Aorta (tissue), 5 donors: ENCODE results near the gene RXRA. TPM values are rescaled to one million over a fixed set of nuclear protein-coding genes. Genes with fewer than 3 reads are reported as not detected.
A peak's percentile ranks its signal among the peaks of the same experiment; 100 is the strongest.

Experiments
- ATAC-seq: fragments of 200-7000 bp; cut with Tn5 transposase; one replicate; pipeline ENCODE4 v1.9.1; 2022; ENCODE audit warnings: moderate library complexity; ENCODE audit not compliant: low FRiP score
- DNase-seq, 2 donors: peaks; one replicate each; pipeline ENCODE4 v3.0.0-alpha.2; 2020
- H3K27ac ChIP-seq, 2 donors: one replicate each; pipeline ENCODE4 v1.5.1; 2013; ENCODE audit warnings: low read length in 2 of 2, mild to moderate bottlenecking in 2 of 2, moderate library complexity in 2 of 2, control low read depth in 1 of 2, inconsistent platforms in 1 of 2, low read depth in 1 of 2
- H3K27me3 ChIP-seq, 2 donors: one replicate each; pipeline ENCODE4 v1.6.1; 2013; ENCODE audit warnings: control low read depth in 1 of 2, low read length in 1 of 2, mild to moderate bottlenecking in 1 of 2, moderate library complexity in 1 of 2; ENCODE audit not compliant: insufficient read depth in 2 of 2, control insufficient read depth in 1 of 2
- H3K36me3 ChIP-seq, 2 donors: one replicate each; pipeline ENCODE4 v1.6.1; 2013; ENCODE audit warnings: control low read depth in 1 of 2, low read length in 1 of 2, mild to moderate bottlenecking in 1 of 2; ENCODE audit not compliant: insufficient read depth in 2 of 2, control insufficient read depth in 1 of 2
- H3K4me1 ChIP-seq, 2 donors: one replicate each; pipeline ENCODE4 v1.6.1; 2013; ENCODE audit warnings: low read length in 2 of 2, control low read depth in 1 of 2, mild to moderate bottlenecking in 1 of 2, moderate library complexity in 1 of 2; ENCODE audit not compliant: insufficient read depth in 2 of 2, control insufficient read depth in 1 of 2
- H3K4me3 ChIP-seq, 2 donors: one replicate each; pipeline ENCODE4 v1.5.1; 2013; ENCODE audit warnings: low read length in 2 of 2, control low read depth in 1 of 2, mild to moderate bottlenecking in 1 of 2
- H3K9me3 ChIP-seq: one replicate; pipeline ENCODE4 v1.6.1; 2013; ENCODE audit warnings: mild to moderate bottlenecking, low read length; ENCODE audit not compliant: control insufficient read depth
- WGBS, 2 donors: extraction: QIAGEN DNeasy Blood & Tissue Kit; methylation state at CpG; one replicate each; pipeline ENCODE4 v1.1.7; 2013; 5-methylcytosine and 5-hydroxymethylcytosine counted together
- intact Hi-C, 2 donors: fragments of 100-400 bp; cut with DNase I; formaldehyde crosslinking; loops; one replicate each; pipeline versions ENCODE4 v1.14.2 to v1.15.0; 2022
- polyA plus RNA-seq, 2 donors: library from polyadenylated mRNA; stranded (reverse); fragments of 200-250 nt; gene quantifications; one replicate each; pipeline ENCODE4 v1.2.3, GENCODE V29; 2013
- total RNA-seq, 2 donors: library from RNA; stranded (reverse); fragmentation: NEBNext Ultra II Directional; extraction: Animal tissue kit (Norgen Biotek cat#: 25700); gene quantifications; one replicate each; pipeline ENCODE4 v1.2.1, GENCODE V29; 2021
- donor health status: healthy with polysubstance abuse.
- donor health status: Bipolar disorder and iron deficiency.
- donor health status: DM: no; HTN: no; CAD: no.
- donor health status: DM: no; HTN: no; CAD: no.
- donor health status: DM: yes; HTN: yes; CAD: no.

Gene RXRA
- total and polyA plus RNA-seq, 4 donors: 17.7 to 67.8 (median 32.7) TPM

GRCh38 chr9:134453776-134454475 lies 127.7 kb downstream of the RXRA start:
- intact Hi-C loops: loop anchor here (5.0 kb wide), 2 partner anchors 188 to 233 kb away; partner anchors contain the start of gene COL5A1 (in 1 of the 2)
- Histone ChIP-seq H3K27me3 (no peaks in the 10 kb centered on the region), H3K9me3 (no peaks in the 10 kb centered on the region), H3K4me3 (no peak overlapping the region), H3K36me3 (no peaks in the 10 kb centered on the region), H3K4me1 (peaks cover 0 to 4% of the 10 kb centered on the region in 2 donors), H3K27ac (no peak overlapping the region)
- WGBS, 2 donors: 92 to 94% methylated on average over 23 of the region's 23 CpGs
- DNase-seq (no peak), ATAC-seq (no peak)

GRCh38 chr9:134454476-134454857 lies 128.2 kb downstream of the RXRA start:
- no peak overlapping the region for H3K27ac ChIP-seq
- intact Hi-C loops: loop anchor here (5.0 kb wide), 2 partner anchors 188 to 233 kb away; partner anchors contain the start of gene COL5A1 (in 1 of the 2)
- 88 to 99% methylated on average over 5 of the region's 5 CpGs for WGBS, 2 donors
- no peaks in the 10 kb centered on the region for H3K36me3 ChIP-seq
- H3K27me3 ChIP-seq: no peaks in the 10 kb centered on the region
- no peaks in the 10 kb centered on the region for H3K9me3 ChIP-seq
- no peak for ATAC-seq
- H3K4me3 ChIP-seq: no peak overlapping the region
- DNase-seq: no peak
- peaks cover 0 to 4% of the 10 kb centered on the region in 2 donors for H3K4me1 ChIP-seq

GRCh38 chr9:134455021-134455471 lies 128.8 kb downstream of the RXRA start:
- Histone ChIP-seq H3K36me3 (no peaks in the 10 kb centered on the region), H3K9me3 (no peaks in the 10 kb centered on the region), H3K27me3 (no peaks in the 10 kb centered on the region), H3K27ac (no peak overlapping the region), H3K4me1 (peaks cover 0 to 4% of the 10 kb centered on the region in 2 donors), H3K4me3 (no peak overlapping the region)
- 93 to 94% methylated on average over 13 of the region's 13 CpGs for WGBS, 2 donors
- intact Hi-C loops: loop anchor here in 1 of 2 donors (5.0 kb wide), 1 partner anchor 92 kb away; no protein-coding TSS in a partner anchor
- no peak for DNase-seq
- no peak for ATAC-seq

- peak in 1 of 2 donors; percentile 47 for DNase-seq
- H3K27me3 ChIP-seq: no peaks in the 10 kb centered on the region
- intact Hi-C loops: loop anchor here in 1 of 2 donors (5.0 kb wide), 1 partner anchor 92 kb away; no protein-coding TSS in a partner anchor
- no peak for ATAC-seq
- H3K27ac ChIP-seq: peak overlapping the region; percentile 64 to 88
- H3K9me3 ChIP-seq: no peaks in the 10 kb centered on the region
- H3K4me3 ChIP-seq: no peak overlapping the region
- H3K36me3 ChIP-seq: no peaks in the 10 kb centered on the region
- peaks cover 0 to 4% of the 10 kb centered on the region in 2 donors for H3K4me1 ChIP-seq
- 79 to 85% methylated on average over 14 to 15 of the region's 15 CpGs for WGBS, 2 donors
These were observed 129.3 kb downstream of the RXRA start for GRCh38 chr9:134455537-134455933.

GRCh38 chr9:134455934-134456755 lies 129.9 kb downstream of the RXRA start:
- Histone ChIP-seq H3K36me3 (no peaks in the 10 kb centered on the region), H3K9me3 (no peaks in the 10 kb centered on the region), H3K27ac (peak overlapping the region; percentile 64 to 88), H3K4me1 (peaks cover 0 to 4% of the 10 kb centered on the region in 2 donors), H3K4me3 (no peak overlapping the region), H3K27me3 (no peaks in the 10 kb centered on the region)
- intact Hi-C loops: loop anchor here in 1 of 2 donors (5.0 kb wide), 1 partner anchor 91 kb away; no protein-coding TSS in a partner anchor
- DNase-seq: peak; percentile 93 to 94
- ATAC-seq: peak; percentile 90
- WGBS, 2 donors: 4 to 7% methylated on average over 41 of the region's 41 CpGs

GRCh38 chr9:134456756-134457305 lies 130.6 kb downstream of the RXRA start:
- Histone ChIP-seq H3K4me1 (peaks cover 0 to 4% of the 10 kb centered on the region in 2 donors), H3K4me3 (no peak overlapping the region), H3K27me3 (no peaks in the 10 kb centered on the region), H3K9me3 (no peaks in the 10 kb centered on the region), H3K36me3 (no peaks in the 10 kb centered on the region), H3K27ac (peak overlapping the region; percentile 57 to 64)
- DNase-seq: no peak
- no peak for ATAC-seq
- 78 to 80% methylated on average over 12 of the region's 12 CpGs for WGBS, 2 donors
- intact Hi-C loops: loop anchor here in 1 of 2 donors (5.0 kb wide), 1 partner anchor 90 kb away; no protein-coding TSS in a partner anchor

- no peak for ATAC-seq
- H3K36me3 ChIP-seq: no peaks in the 10 kb centered on the region
- 94 to 95% methylated on average over 18 of the region's 18 CpGs for WGBS, 2 donors
- peak in 1 of 2 donors; percentile 45 for DNase-seq
- intact Hi-C loops: loop anchor here in 1 of 2 donors (5.0 kb wide), 1 partner anchor 90 kb away; no protein-coding TSS in a partner anchor
- H3K9me3 ChIP-seq: no peaks in the 10 kb centered on the region
- peaks cover 0 to 4% of the 10 kb centered on the region in 2 donors for H3K4me1 ChIP-seq
- no peak overlapping the region for H3K4me3 ChIP-seq
- no peaks in the 10 kb centered on the region for H3K27me3 ChIP-seq
- H3K27ac ChIP-seq: peak overlapping the region in 1 of 2 donors; percentile 64
These were observed 131.3 kb downstream of the RXRA start for GRCh38 chr9:134457321-134458206.
